COR-L47 (cell line): ENCODE results near the gene CAV1.
"Not testable (repeated sequence)": the region's sequence is repeated elsewhere in the genome, so short reads cannot be mapped to it uniquely, and the experiment has no call there.

ENCODE experiments used
- DNase-seq: peaks from one replicate; lab custom pipeline; 2025; lab: John Stamatoyannopoulos, UW

Gene CAV1

GRCh38 chr7:116524609-116525297 is at the start of gene CAV1:
CAV1 (plus strand) TSS chr7:116525036; CDS start chr7:116525063, 27 bp downstream.
- peak; percentile 62 for DNase-seq

- no peak for DNase-seq
Observed at GRCh38 chr7:116477625-116478024, 47.2 kb upstream of the CAV1 start.

GRCh38 chr7:116478834-116479233 is 46.0 kb upstream of the CAV1 start:
- DNase-seq: no peak

GRCh38 chr7:116483271-116483942 is 41.4 kb upstream of the CAV1 start:
- no peak for DNase-seq

GRCh38 chr7:116484389-116484788 is 40.4 kb upstream of the CAV1 start:
- not testable (repeated sequence) for DNase-seq

- no peak for DNase-seq
Observed at GRCh38 chr7:116487907-116488521, 36.8 kb upstream of the CAV1 start.

- no peak for DNase-seq
Observed at GRCh38 chr7:116490351-116490750, 34.5 kb upstream of the CAV1 start.

- DNase-seq: no peak
Observed at GRCh38 chr7:116491887-116492653, 32.8 kb upstream of the CAV1 start.

- no peak for DNase-seq
Observed at GRCh38 chr7:116492654-116493109, 32.2 kb upstream of the CAV1 start.

- no peak for DNase-seq
Observed at GRCh38 chr7:116493449-116493848, 31.4 kb upstream of the CAV1 start.

- no peak for DNase-seq
Observed at GRCh38 chr7:116494472-116494871, 30.4 kb upstream of the CAV1 start.

GRCh38 chr7:116495736-116496135 is 29.1 kb upstream of the CAV1 start:
- DNase-seq: no peak

GRCh38 chr7:116496653-116497052 is 28.2 kb upstream of the CAV1 start:
- DNase-seq: no peak

GRCh38 chr7:116497708-116498107 is 27.1 kb upstream of the CAV1 start:
- no peak for DNase-seq

GRCh38 chr7:116499168-116500077 is 25.4 kb upstream of the CAV1 start, which contains the start of gene CAV2:
CAV2 (plus strand) TSS chr7:116499738; CDS start chr7:116499782, 44 bp downstream.
- peak; percentile 33 for DNase-seq

GRCh38 chr7:116500078-116500853 is 24.6 kb upstream of the CAV1 start:
- no peak for DNase-seq

- DNase-seq: no peak
Observed at GRCh38 chr7:116501425-116502167, 23.2 kb upstream of the CAV1 start.

- no peak for DNase-seq
Observed at GRCh38 chr7:116502201-116503096, 22.4 kb upstream of the CAV1 start.

- no peak for DNase-seq
Observed at GRCh38 chr7:116503835-116504234, 21.0 kb upstream of the CAV1 start.
